LNCAP (cell line): ENCODE results near the gene MYBPHL.
A peak's percentile ranks its signal among the peaks of the same experiment; 100 is the strongest.

ENCODE experiments used
- TF ChIP-seq, protein P1 (sequence below): fragments of 450-650 bp; IDR thresholded peaks from 2 replicates; pipeline ENCODE4 v1.5.1; 2017; ENCODE audit warnings: mild to moderate bottlenecking

Gene MYBPHL

DNA sequence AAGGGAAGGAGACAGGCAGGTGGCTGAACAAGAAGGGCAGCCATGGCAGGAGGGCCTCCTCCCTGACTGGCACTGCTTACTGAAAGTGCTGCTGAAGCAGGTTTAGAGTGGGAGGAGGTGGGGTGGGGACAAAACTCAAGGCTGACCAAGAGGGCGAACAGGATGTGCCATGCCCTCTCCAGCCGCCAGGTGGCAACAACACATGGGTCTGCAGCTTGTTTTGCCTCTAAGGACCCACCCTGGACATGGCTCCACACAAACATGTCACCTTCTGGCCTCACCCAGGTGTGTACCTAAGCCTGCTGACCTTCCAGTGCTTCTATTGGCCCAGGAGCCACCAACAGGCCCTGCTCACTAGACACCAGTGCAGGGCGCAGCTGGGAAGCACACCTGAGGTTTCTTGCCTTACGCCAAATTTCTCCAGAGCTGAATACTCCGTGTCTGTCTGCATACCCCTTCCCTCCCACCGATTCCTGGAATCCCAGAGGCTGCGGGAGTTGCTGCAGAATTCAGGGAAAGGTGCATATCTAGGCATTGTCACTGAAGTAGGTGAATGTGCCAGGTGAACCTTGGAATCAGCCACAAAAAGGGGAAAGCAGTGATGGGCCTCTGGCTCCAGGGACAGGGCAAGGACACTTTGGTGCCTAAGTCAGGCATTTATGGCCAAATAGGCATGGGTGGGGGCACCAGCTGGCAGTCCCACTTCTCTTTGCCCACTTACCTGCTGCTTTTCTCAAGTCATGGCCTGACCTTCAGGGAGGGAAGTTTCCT is 29.2 kb downstream of the MYBPHL start:
- TF ChIP-seq, protein P1, sequence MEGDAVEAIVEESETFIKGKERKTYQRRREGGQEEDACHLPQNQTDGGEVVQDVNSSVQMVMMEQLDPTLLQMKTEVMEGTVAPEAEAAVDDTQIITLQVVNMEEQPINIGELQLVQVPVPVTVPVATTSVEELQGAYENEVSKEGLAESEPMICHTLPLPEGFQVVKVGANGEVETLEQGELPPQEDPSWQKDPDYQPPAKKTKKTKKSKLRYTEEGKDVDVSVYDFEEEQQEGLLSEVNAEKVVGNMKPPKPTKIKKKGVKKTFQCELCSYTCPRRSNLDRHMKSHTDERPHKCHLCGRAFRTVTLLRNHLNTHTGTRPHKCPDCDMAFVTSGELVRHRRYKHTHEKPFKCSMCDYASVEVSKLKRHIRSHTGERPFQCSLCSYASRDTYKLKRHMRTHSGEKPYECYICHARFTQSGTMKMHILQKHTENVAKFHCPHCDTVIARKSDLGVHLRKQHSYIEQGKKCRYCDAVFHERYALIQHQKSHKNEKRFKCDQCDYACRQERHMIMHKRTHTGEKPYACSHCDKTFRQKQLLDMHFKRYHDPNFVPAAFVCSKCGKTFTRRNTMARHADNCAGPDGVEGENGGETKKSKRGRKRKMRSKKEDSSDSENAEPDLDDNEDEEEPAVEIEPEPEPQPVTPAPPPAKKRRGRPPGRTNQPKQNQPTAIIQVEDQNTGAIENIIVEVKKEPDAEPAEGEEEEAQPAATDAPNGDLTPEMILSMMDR: peak; percentile 92

DNA sequence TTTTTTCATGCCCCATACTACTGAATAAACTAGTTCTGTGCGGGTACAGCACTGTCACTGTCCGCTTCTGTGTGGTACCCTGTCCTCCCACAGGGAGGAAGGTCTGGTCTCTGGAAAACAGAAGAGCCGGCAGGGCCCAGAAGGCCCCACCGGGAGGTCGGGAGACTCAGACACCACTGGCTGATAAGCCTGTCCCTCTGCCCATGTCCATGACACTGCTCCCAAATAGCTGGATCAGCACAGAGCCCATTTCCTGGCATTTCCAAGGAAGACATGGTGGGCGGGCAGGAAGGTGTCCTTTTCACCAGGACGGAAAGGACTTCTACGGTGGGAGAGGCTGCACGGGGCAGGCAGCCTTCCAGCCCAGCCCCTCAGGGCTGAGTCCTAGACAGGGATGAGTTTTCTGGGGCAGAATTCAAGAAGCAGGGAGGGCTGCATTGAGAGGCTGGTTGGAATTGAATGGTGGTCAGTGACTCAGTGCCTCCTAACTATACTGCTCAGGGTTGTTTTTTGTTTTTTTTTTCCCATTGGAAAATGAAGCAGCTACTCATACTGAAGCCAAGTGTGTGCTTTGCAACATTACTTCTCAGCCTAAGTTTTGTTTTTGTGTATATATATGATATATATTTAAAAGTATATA is 31.0 kb downstream of the MYBPHL start:
- TF ChIP-seq, protein P1: no peak

DNA sequence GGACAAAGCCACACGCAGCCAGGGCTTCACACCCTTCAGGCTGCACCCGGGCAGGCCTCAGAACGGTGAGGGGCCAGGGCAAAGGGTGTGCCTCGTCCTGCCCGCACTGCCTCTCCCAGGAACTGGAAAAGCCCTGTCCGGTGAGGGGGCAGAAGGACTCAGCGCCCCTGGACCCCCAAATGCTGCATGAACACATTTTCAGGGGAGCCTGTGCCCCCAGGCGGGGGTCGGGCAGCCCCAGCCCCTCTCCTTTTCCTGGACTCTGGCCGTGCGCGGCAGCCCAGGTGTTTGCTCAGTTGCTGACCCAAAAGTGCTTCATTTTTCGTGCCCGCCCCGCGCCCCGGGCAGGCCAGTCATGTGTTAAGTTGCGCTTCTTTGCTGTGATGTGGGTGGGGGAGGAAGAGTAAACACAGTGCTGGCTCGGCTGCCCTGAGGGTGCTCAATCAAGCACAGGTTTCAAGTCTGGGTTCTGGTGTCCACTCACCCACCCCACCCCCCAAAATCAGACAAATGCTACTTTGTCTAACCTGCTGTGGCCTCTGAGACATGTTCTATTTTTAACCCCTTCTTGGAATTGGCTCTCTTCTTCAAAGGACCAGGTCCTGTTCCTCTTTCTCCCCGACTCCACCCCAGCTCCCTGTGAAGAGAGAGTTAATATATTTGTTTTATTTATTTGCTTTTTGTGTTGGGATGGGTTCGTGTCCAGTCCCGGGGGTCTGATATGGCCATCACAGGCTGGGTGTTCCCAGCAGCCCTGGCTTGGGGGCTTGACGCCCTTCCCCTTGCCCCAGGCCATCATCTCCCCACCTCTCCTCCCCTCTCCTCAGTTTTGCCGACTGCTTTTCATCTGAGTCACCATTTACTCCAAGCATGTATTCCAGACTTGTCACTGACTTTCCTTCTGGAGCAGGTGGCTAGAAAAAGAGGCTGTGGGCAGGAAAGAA is 32.0 kb downstream of the MYBPHL start:
- TF ChIP-seq, protein P1: no peak

DNA sequence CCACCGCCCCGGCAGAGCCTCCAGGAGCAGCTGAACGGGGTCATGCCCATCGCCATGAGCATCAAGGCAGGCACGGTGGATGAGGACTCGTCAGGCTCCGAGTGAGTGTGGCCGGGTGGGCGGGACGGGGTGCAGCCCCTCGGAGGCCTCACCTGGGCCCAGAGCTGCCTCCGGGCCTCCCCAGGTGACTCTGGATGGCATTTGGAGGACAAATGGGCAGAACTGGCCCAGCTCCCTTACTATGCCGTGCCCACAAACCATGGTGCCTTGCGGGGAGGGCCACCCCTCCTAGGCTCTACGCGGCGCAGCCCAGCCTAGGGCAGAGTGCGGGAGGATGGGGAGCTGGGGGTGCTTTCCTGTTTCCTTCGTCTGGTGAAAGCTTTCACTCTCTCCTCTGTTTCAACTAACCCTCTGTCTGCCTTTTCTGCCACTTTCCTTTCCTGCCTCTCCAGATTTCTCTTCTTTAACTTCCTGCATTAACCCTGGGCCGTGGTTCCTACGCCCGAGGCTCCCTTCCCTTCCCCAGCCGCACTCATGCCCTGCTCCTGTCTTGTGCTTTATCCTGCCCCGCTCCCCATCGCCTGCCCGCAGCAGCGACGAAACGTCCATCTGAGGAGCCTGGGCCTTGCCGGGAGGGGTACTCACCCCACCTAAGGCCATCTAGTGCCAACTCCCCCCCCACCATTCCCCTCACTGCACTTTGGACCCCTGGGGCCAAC is 33.1 kb downstream of the MYBPHL start:
- TF ChIP-seq, protein P1: no peak

DNA sequence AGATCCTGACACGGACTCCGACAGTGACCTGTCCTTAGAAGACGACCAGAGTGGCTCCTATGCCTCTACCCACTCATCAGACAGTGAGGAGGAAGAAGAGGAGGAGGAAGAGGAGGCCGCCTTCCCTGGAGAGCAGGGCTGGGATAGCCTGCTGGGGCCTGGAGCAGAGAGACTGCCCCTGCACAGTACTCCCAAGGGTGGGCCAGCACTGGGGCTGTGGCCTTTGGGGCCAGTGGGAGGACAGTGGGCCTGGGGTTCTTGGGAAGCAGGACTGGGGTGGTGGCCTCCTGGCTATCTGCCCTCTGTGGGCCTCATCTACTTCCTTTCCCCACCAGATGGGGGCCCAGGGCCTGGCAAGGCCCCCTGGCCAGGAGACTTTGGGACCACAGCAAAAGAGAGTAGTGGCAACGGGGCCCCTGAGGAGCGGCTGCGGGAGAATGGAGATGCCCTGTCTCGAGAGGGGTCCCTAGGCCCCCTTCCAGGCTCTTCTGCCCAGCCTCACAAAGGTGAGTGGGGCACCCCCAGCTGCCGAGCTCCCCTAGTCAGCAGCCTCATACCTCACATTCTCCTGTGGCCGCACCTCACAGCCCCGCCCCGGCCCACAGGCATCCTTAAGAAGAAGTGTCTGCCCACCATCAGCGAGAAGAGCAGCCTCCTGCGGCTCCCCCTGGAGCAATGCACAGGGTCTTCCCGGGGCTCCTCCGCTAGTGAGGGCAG is 33.8 kb downstream of the MYBPHL start:
- TF ChIP-seq, protein P1: no peak

DNA sequence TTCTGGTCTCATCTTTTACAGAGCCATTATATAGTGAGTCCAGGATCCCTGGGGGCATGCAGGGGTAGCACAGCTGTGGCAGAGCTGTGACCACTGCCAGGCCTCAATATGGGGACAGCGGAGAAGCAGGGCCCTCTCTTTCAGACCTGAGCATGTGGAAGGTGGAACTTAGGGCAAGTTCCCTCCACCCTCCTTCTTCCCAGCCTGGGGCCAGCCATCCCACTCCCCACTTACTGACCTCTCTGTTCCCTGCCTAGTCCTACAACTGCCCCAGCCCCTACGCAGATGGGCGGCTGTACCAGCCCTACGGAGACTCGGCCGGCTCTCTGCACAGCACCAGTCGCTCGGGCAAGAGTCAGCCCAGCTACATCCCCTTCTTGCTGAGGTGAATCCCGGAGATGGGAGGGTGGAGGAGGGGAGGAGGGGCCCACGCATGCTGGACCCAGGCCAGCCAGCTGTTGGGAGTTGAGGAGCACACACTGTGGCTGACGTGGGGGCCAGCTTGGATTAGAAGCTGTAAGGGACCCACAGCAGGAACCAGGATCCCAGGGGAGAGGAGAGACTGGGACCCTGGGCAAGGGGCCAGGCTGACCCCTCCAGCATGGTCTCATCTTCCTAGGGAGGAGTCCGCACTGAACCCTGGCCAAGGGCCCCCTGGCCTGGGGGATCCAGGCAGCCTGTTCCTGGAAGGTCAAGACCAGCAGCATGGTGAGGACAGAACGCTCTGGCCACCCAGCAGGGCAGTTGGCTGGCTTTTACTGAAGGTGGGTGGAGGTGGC is 34.6 kb downstream of the MYBPHL start:
- TF ChIP-seq, protein P1: no peak
